K562 (cell line): ENCODE results near the gene USP44. TPM values are rescaled to one million over a fixed set of nuclear protein-coding genes. Genes with fewer than 3 reads are reported as not detected.

Experiments used
- ATAC-seq: fragments of 200-7000 bp; cut with Tn5 transposase; 3 replicates; pipeline ENCODE4 v1.9.1; 2020; ENCODE audit warnings: moderate library complexity
- BruUV-seq: library from RNA; stranded (reverse); fragments of 400-500 nt; replicated peaks from 2 replicates; lab custom pipeline; 2021; lab: Mats Ljungman, UMichigan
- CTCF ChIA-PET: fragments of 300-600 bp; formaldehyde crosslinking; extraction: SDS; loops from one replicate; lab custom pipeline; 2021; ENCODE audit warnings: low intra/inter-chr PET ratio; lab: Yijun Ruan, JAX
- POLR2A ChIA-PET: fragments of 300-600, 350-650 bp; sonication (Branson Sonifier 250); formaldehyde crosslinking; extraction: SDS; loops from one replicate; lab custom pipeline; 2021; ENCODE audit warnings: antibody characterized with exemption, inconsistent platforms; lab: Yijun Ruan, JAX
- DNase-seq, 4 experiments: peaks; one replicate each; pipeline versions ENCODE4 v3.0.0 to v3.0.0-alpha.2; 2011 to 2018; ENCODE audit warnings: low spot score in 3 of 4, mixed read lengths in 3 of 4; ENCODE audit errors: extremely low read depth in 1 of 4
- FAIRE-seq: peaks from 2 replicates; lab custom pipeline; 2011; peaks lifted over from hg19 to GRCh38; lab: Jason Lieb, UNC
- H2AFZ ChIP-seq: 2 replicates; pipeline ENCODE4 v1.6.0; 2011; ENCODE audit warnings: low read depth, low read length, control low read depth, inconsistent platforms
- H3K27ac ChIP-seq: fragments of 200-600 bp; 3 replicates; pipeline ENCODE4 v1.8.0; 2011; ENCODE audit warnings: low read depth, mild to moderate bottlenecking, control low read depth, inconsistent platforms, low read length, moderate library complexity, mixed read lengths; ENCODE audit errors: extremely low read depth
- H3K27me3 ChIP-seq, 2 experiments: fragments of 300-600 bp in 1 of 2; 2 replicates in 1 of 2; 3 replicates in 1 of 2; pipeline versions ENCODE4 v1.6.0 to v1.8.0; 2011; ENCODE audit warnings: inconsistent platforms in 2 of 2, low read length in 2 of 2, mild to moderate bottlenecking in 1 of 2, mixed read lengths in 1 of 2, moderate library complexity in 1 of 2; ENCODE audit not compliant: control insufficient read depth in 2 of 2, insufficient read depth in 2 of 2
- H3K36me3 ChIP-seq: fragments of 300-600 bp; 3 replicates; pipeline ENCODE4 v1.8.0; 2011; ENCODE audit warnings: mild to moderate bottlenecking, low read length, inconsistent platforms; ENCODE audit not compliant: control insufficient read depth, insufficient read depth
- H3K4me1 ChIP-seq, 2 experiments: fragments of 200-600 bp in 1 of 2; replicated peaks in 1 of 2; 2 replicates in 1 of 2; 3 replicates in 1 of 2; pipeline versions ENCODE4 v1.5.1 to v1.8.0; 2011; ENCODE audit warnings: inconsistent platforms in 2 of 2, low read length in 2 of 2, mild to moderate bottlenecking in 1 of 2, mixed read lengths in 1 of 2, moderate library complexity in 1 of 2; ENCODE audit not compliant: control insufficient read depth in 2 of 2, insufficient read depth in 2 of 2
- H3K4me2 ChIP-seq: 2 replicates; pipeline ENCODE4 v1.6.1; 2011; ENCODE audit warnings: low read length, control low read depth, inconsistent platforms, mixed read lengths; ENCODE audit not compliant: insufficient read depth
- H3K4me3 ChIP-seq: fragments of 200-600 bp; sonication (generic), shearing (Covaris generic); 2 replicates; pipeline ENCODE4 v1.5.1; 2016; ENCODE audit warnings: control low read depth, inconsistent platforms
- H3K79me2 ChIP-seq: fragments of 200-600 bp; 3 replicates; pipeline ENCODE4 v1.8.0; 2011; ENCODE audit warnings: low read length, inconsistent platforms; ENCODE audit not compliant: control insufficient read depth, insufficient read depth
- H3K9ac ChIP-seq, 2 experiments: 2 replicates each; pipeline versions ENCODE4 v1.6.0 to v1.6.1; 2011; ENCODE audit warnings: low read depth in 2 of 2, low read length in 2 of 2, control low read depth in 1 of 2, inconsistent platforms in 1 of 2, mild to moderate bottlenecking in 1 of 2, mixed read lengths in 1 of 2; ENCODE audit not compliant: insufficient read depth in 1 of 2
- H3K9me1 ChIP-seq: one replicate; pipeline ENCODE4 v1.6.0; 2011; ENCODE audit warnings: inconsistent platforms, mild to moderate bottlenecking, low read length, moderate library complexity; ENCODE audit not compliant: control insufficient read depth, insufficient read depth
- H3K9me3 ChIP-seq: replicated peaks from 2 replicates; pipeline ENCODE4 v1.5.1; 2011; ENCODE audit warnings: low read depth, low read length, inconsistent platforms; ENCODE audit not compliant: control insufficient read depth, insufficient read depth
- H4K20me1 ChIP-seq: replicated peaks from 2 replicates; pipeline ENCODE4 v1.6.1; 2011; ENCODE audit warnings: low read length, inconsistent platforms, mixed read lengths; ENCODE audit not compliant: control insufficient read depth, insufficient read depth
- CHD2 ChIP-seq: IDR thresholded peaks from 2 replicates; pipeline ENCODE4 v1.6.1; 2011; ENCODE audit warnings: low read depth, low read length
- HNRNPL ChIP-seq: fragments of 200-400 bp; formaldehyde crosslinking; IDR thresholded peaks from 2 replicates; pipeline ENCODE4 v1.6.1; 2017; ENCODE audit warnings: low read depth, mild to moderate bottlenecking, low read length
- MECOM ChIP-seq: fragments of 250-450 bp; sonication (Bioruptor Pico); IDR thresholded peaks from 2 replicates; pipeline ENCODE4 v1.8.0; 2022; ENCODE audit warnings: inconsistent platforms
- NR2C1 ChIP-seq, 2 experiments: fragments of 450-650 bp; IDR thresholded peaks; 2 replicates each; pipeline ENCODE4 v1.6.1; 2017; ENCODE audit warnings: mild to moderate bottlenecking in 2 of 2, antibody characterized with exemption in 1 of 2, inconsistent platforms in 1 of 2, missing compliant biosample characterization in 1 of 2, missing genetic modification characterization in 1 of 2
- RNF219 ChIP-seq: fragments of 250-450 bp; sonication (Bioruptor Pico); IDR thresholded peaks from 2 replicates; pipeline ENCODE4 v1.5.0; 2022; ENCODE audit warnings: mild to moderate bottlenecking
- RUNX1 ChIP-seq: sonication (generic); IDR thresholded peaks from 2 replicates; pipeline ENCODE4 v1.6.1; 2016; ENCODE audit warnings: antibody characterized with exemption, low read depth
- STAT6 ChIP-seq: sonication (generic); formaldehyde crosslinking; IDR thresholded peaks from 2 replicates; pipeline ENCODE4 v1.8.1; 2023; ENCODE audit warnings: mild to moderate bottlenecking, missing genetic modification reagents
- ZNF174 ChIP-seq: fragments of 250-450 bp; sonication (Bioruptor Pico); IDR thresholded peaks from 2 replicates; pipeline ENCODE4 v1.4.0; 2020; ENCODE audit warnings: mild to moderate bottlenecking
- ZNF780A ChIP-seq: fragments of 250-450 bp; sonication (Bioruptor Pico); IDR thresholded peaks from 2 replicates; pipeline ENCODE4 v1.5.0; 2021; ENCODE audit warnings: mild to moderate bottlenecking
- WGBS: fragments of 100-300 bp; shearing (Covaris generic); methylation state at CpG from one replicate; pipeline ENCODE4 v1.1.6; 2016; ENCODE audit warnings: low coverage, mixed read lengths; ENCODE audit not compliant: insufficient coverage; ENCODE audit errors: missing lambda C conversion rate; 5-methylcytosine and 5-hydroxymethylcytosine counted together
- in situ Hi-C: fragments of 300-500 bp; cut with MboI; formaldehyde crosslinking; loops from 4 replicates; pipeline ENCODE4 v1.15.0; 2018; ENCODE audit warnings: inconsistent platforms, mixed read lengths
- intact Hi-C: fragments of 100-400 bp; cut with micrococcal nuclease; formaldehyde crosslinking; loops from 2 replicates; pipeline ENCODE4 v1.14.2; 2022
- polyA plus RNA-seq, 8 experiments: library from polyadenylated mRNA; depleted of rRNA in 4 of 8; stranded (reverse) in 5 of 8; unstranded in 3 of 8; fragments of >200 nt; fragmentation: Nextera tagmentation in 2 of 8; fragmentation: Illumina TruSeq in 1 of 8; extraction: Ambion mirVana in 2 of 8; extraction: Trizol in 1 of 8; gene quantifications; 2 replicates each; pipeline versions ENCODE4 v1.2.1 to v1.2.3, GENCODE V29; 2011 to 2014; ENCODE audit warnings: inconsistent platforms in 1 of 8, missing spikeins in 1 of 8
- total RNA-seq, 7 experiments: library from RNA; depleted of rRNA in 6 of 7; stranded (reverse); fragments of >200 nt in 6 of 7; fragmentation: Illumina TruSeq in 2 of 7; extraction: Trizol in 2 of 7; gene quantifications; 2 replicates each; pipeline versions ENCODE4 v1.2.1 to v1.2.3, GENCODE V29; 2011 to 2021; ENCODE audit warnings: low replicate concordance in 1 of 7

Gene USP44
- total and polyA plus RNA-seq, 9 of the 15 experiments (the other 6 are each of a cell fraction or from before 2014, with no cell fraction given): 2.1 to 5.7 (median 2.8) TPM

GRCh38 chr12:95495433-95495832 lies 55.8 kb downstream of the USP44 start:
- Histone ChIP-seq H3K36me3 (peaks cover 93% of the 10 kb centered on the region), H3K9ac (no peak overlapping the region), H3K4me3 (no peak overlapping the region), H3K4me2 (no peak overlapping the region), H3K27ac (no peak overlapping the region), H2AFZ (no peak overlapping the region), H3K79me2 (peaks cover 12% of the 10 kb centered on the region; the same call in 2 of the 3 replicates), H3K9me3 (no peaks in the 10 kb centered on the region; the same call in 1 of the 2 replicates), H3K4me1 (no peaks in the 10 kb centered on the region), H3K27me3 (no peaks in the 10 kb centered on the region), H3K9me1 (no peaks in the 10 kb centered on the region), H4K20me1 (no peaks in the 10 kb centered on the region)
- BruUV-seq: no TSS peak
- intact Hi-C loops (no loop called here), in situ Hi-C loops (no loop called here)
- no peak for TF ChIP-seq CHD2
- no peak for TF ChIP-seq HNRNPL
- no peak for TF ChIP-seq ZNF174 (CRISPR knock-in tag)
- TF ChIP-seq ZNF780A (CRISPR knock-in tag): no peak
- no peak for TF ChIP-seq RUNX1
- ATAC-seq: no peak
- ChIA-PET CTCF (no interaction called here), POLR2A (no interaction called here)
- DNase-seq: no peak
- no peak for FAIRE-seq
- WGBS: 83% methylated on average over 1 of the region's 1 CpG

GRCh38 chr12:95494888-95495287 lies 56.4 kb downstream of the USP44 start:
- Histone ChIP-seq H3K9me3 (no peaks in the 10 kb centered on the region; the same call in 1 of the 2 replicates), H3K4me3 (no peak overlapping the region), H3K4me1 (no peaks in the 10 kb centered on the region), H3K4me2 (no peak overlapping the region), H2AFZ (no peak overlapping the region), H3K36me3 (peaks cover 93% of the 10 kb centered on the region)
- no TSS peak for BruUV-seq
- intact Hi-C loops (no loop called here), in situ Hi-C loops (no loop called here)
- DNase-seq: no peak
- 97% methylated on average over 2 of the region's 2 CpGs for WGBS
- CTCF ChIA-PET: no interaction called here
- no peak for TF ChIP-seq NR2C1 (IDR thresholded peaks at IDR 0.05)
- no peak for TF ChIP-seq NR2C1 (tag; IDR thresholded peaks at IDR 0.05)
- TF ChIP-seq RNF219: no peak
- TF ChIP-seq STAT6 (CRISPR knock-in tag): no peak
- TF ChIP-seq MECOM: no peak
- TF ChIP-seq, all 486 proteins: peak for 0
- FAIRE-seq: no peak
- Histone ChIP-seq H4K20me1 (no peaks in the 10 kb centered on the region), H3K9me1 (no peaks in the 10 kb centered on the region), H3K27ac (no peak overlapping the region), H3K27me3 (no peaks in the 10 kb centered on the region), H3K79me2 (0 out of 3 replicates have a peak, but pooled peaks cover 8% of the 10 kb centered on the region), H3K9ac (no peak overlapping the region)
- ATAC-seq: no peak
- POLR2A ChIA-PET: no interaction called here
